Activated T-cell treated with anti-CD3 and anti-CD28 coated beads, Interleukin-2, amount 50 U/mL, for 4 hours (primary cell): ENCODE results near the gene HOXC6. TPM values are rescaled to one million over a fixed set of nuclear protein-coding genes. Genes with fewer than 3 reads are reported as not detected.
"Not testable (repeated sequence)": the region's sequence is repeated elsewhere in the genome, so short reads cannot be mapped to it uniquely, and the experiment has no call there.

ENCODE experiments used
- ATAC-seq, 2 donors: fragments of 200-7000 bp; cut with Tn5 transposase; one replicate each; pipeline ENCODE4 v1.10.0; 2021
- DNase-seq: peaks from one replicate; pipeline ENCODE4 v3.0.0-alpha.2; 2020
- H3K27me3 Mint-ChIP-seq: one replicate; pipeline ENCODE4 v1.8.0; 2021; ENCODE audit warnings: low read depth, mixed read lengths
- H3K36me3 Mint-ChIP-seq: one replicate; pipeline ENCODE4 v1.8.0; 2022; ENCODE audit warnings: mixed read lengths; ENCODE audit not compliant: insufficient read depth
- H3K4me1 Mint-ChIP-seq: one replicate; pipeline ENCODE4 v1.8.0; 2021; ENCODE audit warnings: low read depth, mixed read lengths
- H3K4me3 Mint-ChIP-seq: one replicate; pipeline ENCODE4 v1.8.0; 2021; ENCODE audit warnings: mild to moderate bottlenecking, moderate library complexity, mixed read lengths
- H3K9me3 Mint-ChIP-seq: one replicate; pipeline ENCODE4 v1.8.0; 2021; ENCODE audit warnings: mixed read lengths
- total RNA-seq, 3 donors: library from RNA; stranded (reverse); gene quantifications; one replicate each; pipeline ENCODE4 v1.2.1, GENCODE V29; 2021

Gene HOXC6
- total RNA-seq, 3 donors from 2014 or later = not detected

- no peaks in the 10 kb centered on the region for H3K4me1 Mint-ChIP-seq
- no peaks in the 10 kb centered on the region for H3K9me3 Mint-ChIP-seq
Measured at GRCh38 chr12:54068418-54069070, 40.3 kb downstream of the HOXC6 start.

DNA sequence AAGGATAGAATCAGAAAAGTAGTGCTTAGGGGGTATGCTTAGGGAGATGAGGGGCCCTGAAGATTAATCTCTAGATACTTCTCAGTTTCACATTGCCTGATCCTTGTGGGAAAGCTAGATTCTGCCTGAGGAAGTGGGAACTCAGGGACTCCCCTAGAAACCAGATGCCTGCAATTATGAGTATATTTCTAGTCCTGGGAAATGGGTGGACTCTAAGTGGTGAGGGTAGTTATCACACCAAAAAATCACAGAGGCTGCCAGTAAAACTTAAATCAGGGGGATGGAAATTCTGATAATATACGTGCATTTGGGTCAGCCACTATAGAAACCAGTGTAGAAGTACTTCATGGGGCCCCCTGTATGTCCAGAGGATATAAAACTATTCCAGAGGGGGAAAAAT is 43.7 kb downstream of the HOXC6 start:
- DNase-seq (no peak), ATAC-seq (no peak)
- Mint-ChIP-seq H3K36me3 (no peaks in the 10 kb centered on the region), H3K4me1 (no peaks in the 10 kb centered on the region), H3K27me3 (peaks cover 15% of the 10 kb centered on the region), H3K4me3 (no peak overlapping the region), H3K9me3 (no peaks in the 10 kb centered on the region)

More at GRCh38 chr12:54068418-54069070, 40.3 kb downstream of the HOXC6 start:
- no peak for ATAC-seq
- H3K27me3 Mint-ChIP-seq = peaks cover 27% of the 10 kb centered on the region
- H3K36me3 Mint-ChIP-seq = no peaks in the 10 kb centered on the region
- no peak overlapping the region for H3K4me3 Mint-ChIP-seq
- no peak for DNase-seq

GRCh38 chr12:54074308-54074707 is 46.1 kb downstream of the HOXC6 start:
- Mint-ChIP-seq H3K4me1 (no peaks in the 10 kb centered on the region), H3K36me3 (no peaks in the 10 kb centered on the region), H3K9me3 (no peaks in the 10 kb centered on the region), H3K27me3 (peaks cover 12% of the 10 kb centered on the region), H3K4me3 (no peak overlapping the region)
- DNase-seq = no peak
- no peak for ATAC-seq

GRCh38 chr12:54075409-54075808 is 47.2 kb downstream of the HOXC6 start:
- H3K4me1 Mint-ChIP-seq = no peaks in the 10 kb centered on the region
- H3K9me3 Mint-ChIP-seq = no peaks in the 10 kb centered on the region
- ATAC-seq = no peak
- H3K27me3 Mint-ChIP-seq = peaks cover 12% of the 10 kb centered on the region
- H3K4me3 Mint-ChIP-seq = no peak overlapping the region
- no peak for DNase-seq
- no peaks in the 10 kb centered on the region for H3K36me3 Mint-ChIP-seq

DNA sequence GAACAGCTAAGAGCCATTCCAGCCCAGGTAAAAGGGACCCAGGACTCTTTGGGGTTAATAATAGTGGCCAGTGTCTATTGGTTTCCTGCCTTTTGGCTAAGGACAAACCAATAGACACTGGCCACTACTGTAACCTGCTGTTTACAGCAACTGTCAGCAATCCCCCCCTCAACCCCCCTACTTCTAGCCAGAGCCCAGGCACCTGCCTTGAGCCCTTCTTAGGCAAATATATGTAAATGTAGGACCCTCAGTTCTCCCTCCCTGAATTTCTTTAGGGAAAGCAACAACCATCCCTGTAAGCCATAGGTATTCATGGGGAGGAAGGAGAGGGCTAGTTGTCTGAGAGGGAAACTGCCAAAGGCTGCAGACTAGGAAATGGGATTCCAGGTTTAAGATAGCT is 47.7 kb downstream of the HOXC6 start:
- no peak for DNase-seq
- Mint-ChIP-seq H3K27me3 (peaks cover 10% of the 10 kb centered on the region), H3K4me3 (no peak overlapping the region), H3K9me3 (no peaks in the 10 kb centered on the region), H3K36me3 (no peaks in the 10 kb centered on the region), H3K4me1 (peaks cover 1% of the 10 kb centered on the region)
- no peak for ATAC-seq

GRCh38 chr12:54077843-54078242 is 49.6 kb downstream of the HOXC6 start:
- not testable (repeated sequence) for DNase-seq, H3K36me3 Mint-ChIP-seq, H3K4me3 Mint-ChIP-seq, H3K9me3 Mint-ChIP-seq, ATAC-seq, H3K27me3 Mint-ChIP-seq
- peaks cover 13% of the 10 kb centered on the region for H3K4me1 Mint-ChIP-seq

DNA sequence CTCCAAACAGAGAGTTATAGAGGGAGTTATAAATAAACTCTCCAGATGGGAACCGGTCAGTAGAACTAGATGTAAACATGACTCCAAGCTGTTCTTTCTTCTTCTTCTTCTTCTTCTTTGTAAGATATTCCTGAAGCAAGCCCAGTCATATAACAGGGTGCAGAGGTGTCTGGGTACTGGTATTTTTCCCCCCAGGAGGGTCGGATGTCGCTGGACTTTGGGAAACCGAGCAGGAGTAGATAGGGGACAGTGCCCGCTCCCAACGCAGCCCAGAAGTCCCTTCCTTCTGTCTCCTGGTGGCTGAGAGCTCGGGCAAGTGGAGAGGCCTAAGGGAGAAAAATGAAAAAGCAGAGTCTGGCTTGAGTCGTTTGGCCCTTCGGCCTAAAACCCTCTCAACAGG is 50.9 kb downstream of the HOXC6 start:
- ATAC-seq, H3K4me3 Mint-ChIP-seq, H3K36me3 Mint-ChIP-seq, DNase-seq, H3K9me3 Mint-ChIP-seq: not testable (repeated sequence)
- peaks cover 20% of the 10 kb centered on the region for H3K4me1 Mint-ChIP-seq
- H3K27me3 Mint-ChIP-seq = peaks cover 11% of the 10 kb centered on the region

Other genes with a start within 250 kb of the HOXC6 start
- gene HOXC13, start 89.6 kb upstream of the HOXC6 start, total RNA-seq = not detected
- not detected for gene HOXC12, start 73.5 kb upstream of the HOXC6 start, total RNA-seq
- not detected for gene HOXC11, start 55.3 kb upstream of the HOXC6 start, total RNA-seq
- gene HOTAIR, start 53.5 kb upstream of the HOXC6 start, total RNA-seq = not detected
- gene HOXC10, start 43.3 kb upstream of the HOXC6 start, total RNA-seq = not detected
- not detected for gene HOXC9, start 28.3 kb upstream of the HOXC6 start, total RNA-seq
- gene HOXC8, start 19.5 kb upstream of the HOXC6 start, total RNA-seq = not detected
- gene HOXC5, start 4.6 kb downstream of the HOXC6 start, total RNA-seq = not detected
- gene HOXC4, start 25.4 kb downstream of the HOXC6 start, total RNA-seq = under 1 TPM; 0.16 to 0.40 (median 0.29) TPM
- gene SMUG1, start 160.5 kb downstream of the HOXC6 start, total RNA-seq = 10 to 100 TPM; 14.1 to 19.8 (median 19.2) TPM